K562 (cell line): Measurements from ENCODE around the gene NF2.

Source experiments
- DDX20 ChIP-seq: fragments of 450-650 bp; IDR thresholded peaks from 2 replicates; pipeline ENCODE4 v1.6.1; 2016; ENCODE audit warnings: missing genetic modification characterization, low read depth, mild to moderate bottlenecking, missing compliant biosample characterization, moderate library complexity
- FOXA1 ChIP-seq: fragments of 450-650 bp; IDR thresholded peaks from 2 replicates; pipeline ENCODE4 v1.6.1; 2016; ENCODE audit warnings: mild to moderate bottlenecking, borderline replicate concordance
- FOXM1 ChIP-seq, 2 experiments: fragments of 450-650 bp in 1 of 2; sonication (generic) in 1 of 2; formaldehyde crosslinking in 1 of 2; IDR thresholded peaks; 2 replicates each; pipeline versions ENCODE4 v1.6.1 to v1.9.0; 2017 to 2022; ENCODE audit warnings: low read depth in 2 of 2, mild to moderate bottlenecking in 2 of 2, missing genetic modification reagents in 1 of 2, moderate library complexity in 1 of 2
- HNRNPLL ChIP-seq: fragments of 200-400 bp; formaldehyde crosslinking; IDR thresholded peaks from 2 replicates; pipeline ENCODE4 v1.6.1; 2017; ENCODE audit warnings: low read length, low read depth, mild to moderate bottlenecking; ENCODE audit not compliant: poor library complexity, severe bottlenecking
- POLR3A ChIP-seq: IDR thresholded peaks from 2 replicates; pipeline ENCODE4 v1.6.1; 2011; ENCODE audit warnings: borderline replicate concordance, mild to moderate bottlenecking, moderate library complexity; ENCODE audit not compliant: insufficient read length, insufficient read depth; ENCODE audit errors: extremely low read depth
- TAF1 ChIP-seq: IDR thresholded peaks from 2 replicates; pipeline ENCODE4 v1.6.1; 2011; ENCODE audit warnings: mild to moderate bottlenecking, low read length, moderate library complexity; ENCODE audit not compliant: insufficient read depth, control insufficient read depth, severe bottlenecking; ENCODE audit errors: extremely low read depth
- TARDBP ChIP-seq: fragments of 450-650 bp; IDR thresholded peaks from 2 replicates; pipeline ENCODE4 v1.6.1; 2016
- TEAD4 ChIP-seq, 2 experiments: sonication (generic) in 1 of 2; formaldehyde crosslinking in 1 of 2; IDR thresholded peaks; 2 replicates each; pipeline versions ENCODE4 v1.6.1 to v1.8.0; 2012 to 2022; ENCODE audit warnings: borderline replicate concordance in 1 of 2, inconsistent platforms in 1 of 2, low read length in 1 of 2, mild to moderate bottlenecking in 1 of 2, missing genetic modification reagents in 1 of 2
- ZNF217 ChIP-seq: sonication (generic); formaldehyde crosslinking; IDR thresholded peaks from 2 replicates; pipeline ENCODE4 v1.8.0; 2022; ENCODE audit warnings: mild to moderate bottlenecking, missing genetic modification reagents
- TF ChIP-seq, protein P1 (sequence below): sonication (generic); formaldehyde crosslinking; IDR thresholded peaks from 2 replicates; pipeline ENCODE4 v1.8.1; 2022; ENCODE audit warnings: missing genetic modification reagents

DNA sequence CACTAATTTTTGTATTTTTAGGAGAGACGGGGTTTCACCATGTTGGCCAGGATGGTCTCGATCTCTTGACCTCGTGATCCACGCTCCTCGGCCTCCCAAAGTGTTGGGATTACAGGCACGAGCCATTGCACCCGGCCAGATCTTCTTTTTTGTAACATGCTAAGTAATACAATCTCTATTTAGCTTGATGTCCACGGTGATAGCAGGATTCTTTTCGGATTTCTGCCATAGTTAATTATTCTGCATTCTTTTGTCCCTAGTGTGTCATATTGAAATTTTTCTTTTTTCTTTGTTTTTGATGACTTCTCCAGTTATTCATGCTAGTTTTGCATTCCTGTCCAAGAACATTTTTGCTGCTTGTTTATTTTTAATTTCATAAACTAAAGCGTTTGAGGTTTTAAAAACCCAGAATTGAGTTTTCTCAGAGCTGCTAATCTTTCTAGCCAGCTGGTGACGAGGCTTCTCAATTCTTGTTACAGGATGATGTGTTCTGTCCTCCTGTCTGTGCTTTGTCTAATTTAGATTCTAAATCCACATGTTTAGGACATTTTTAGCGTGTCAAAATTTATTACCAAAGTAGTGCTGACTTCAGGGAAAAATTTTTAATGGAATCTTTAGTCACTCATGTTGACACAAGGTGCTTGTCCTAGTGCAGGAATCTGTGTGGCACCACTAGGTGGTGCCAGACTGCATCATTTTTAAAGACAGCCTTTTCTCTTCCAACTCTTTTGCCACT is 21.8 kb downstream of the NF2 start:
- TF ChIP-seq DDX20 (tag) (no peak), FOXA1 (no peak), ZNF217 (CRISPR knock-in tag) (no peak), POLR3A (no peak), HNRNPLL (no peak), TAF1 (no peak), TEAD4 (IDR thresholded peaks at IDR 0.05; ENCODE audit: low read length) (no peak), TEAD4 (CRISPR knock-in tag; IDR thresholded peaks at IDR 0.05; ENCODE audit: borderline replicate concordance) (no peak), FOXM1 (IDR thresholded peaks at IDR 0.05; ENCODE audit: low read depth) (no peak), FOXM1 (CRISPR knock-in tag; IDR thresholded peaks at IDR 0.05; ENCODE audit: low read depth) (no peak), TARDBP (no peak)
- TF ChIP-seq, protein P1, sequence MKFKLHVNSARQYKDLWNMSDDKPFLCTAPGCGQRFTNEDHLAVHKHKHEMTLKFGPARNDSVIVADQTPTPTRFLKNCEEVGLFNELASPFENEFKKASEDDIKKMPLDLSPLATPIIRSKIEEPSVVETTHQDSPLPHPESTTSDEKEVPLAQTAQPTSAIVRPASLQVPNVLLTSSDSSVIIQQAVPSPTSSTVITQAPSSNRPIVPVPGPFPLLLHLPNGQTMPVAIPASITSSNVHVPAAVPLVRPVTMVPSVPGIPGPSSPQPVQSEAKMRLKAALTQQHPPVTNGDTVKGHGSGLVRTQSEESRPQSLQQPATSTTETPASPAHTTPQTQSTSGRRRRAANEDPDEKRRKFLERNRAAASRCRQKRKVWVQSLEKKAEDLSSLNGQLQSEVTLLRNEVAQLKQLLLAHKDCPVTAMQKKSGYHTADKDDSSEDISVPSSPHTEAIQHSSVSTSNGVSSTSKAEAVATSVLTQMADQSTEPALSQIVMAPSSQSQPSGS: no peak
